Prostate gland (tissue), 2 donors: Measurements from ENCODE around the gene MAP3K9. TPM values are rescaled to one million over a fixed set of nuclear protein-coding genes. Genes with fewer than 3 reads are reported as not detected.

Experiments
- DNase-seq: peaks from one replicate; pipeline ENCODE4 v3.0.0-alpha.2; 2019; ENCODE audit warnings: low spot score
- H3K27ac ChIP-seq, 2 donors: fragments of 200-600 bp; sonication (generic); 2 replicates each; pipeline ENCODE4 v1.5.1; 2017 to 2019
- H3K27me3 ChIP-seq: fragments of 200-600 bp; sonication (generic); replicated peaks from 2 replicates; pipeline ENCODE4 v1.5.1; 2019; ENCODE audit not compliant: insufficient read depth
- H3K36me3 ChIP-seq, 2 donors: fragments of 200-600 bp; sonication (generic); 1 replicate in 1 of 2; 2 replicates in 1 of 2; pipeline versions ENCODE4 v1.5.1 to v1.8.1; 2017 to 2019
- H3K4me1 ChIP-seq: fragments of 200-600 bp; sonication (generic); replicated peaks from 2 replicates; pipeline ENCODE4 v1.5.1; 2019
- H3K4me3 ChIP-seq, 2 donors: fragments of 200-600 bp; sonication (generic); 2 replicates each; pipeline ENCODE4 v1.5.1; 2017 to 2019
- H3K9me3 ChIP-seq: fragments of 200-600 bp; sonication (generic); 2 replicates; pipeline ENCODE4 v1.5.1; 2017
- CTCF ChIP-seq, 4 experiments: fragments of 200-600 bp in 2 of 4; fragments of 450-650 bp in 2 of 4; sonication (generic) in 2 of 4; IDR thresholded peaks; 1 replicate in 3 of 4; 2 replicates in 1 of 4; pipeline ENCODE4 v1.5.1; 2016 to 2019; ENCODE audit warnings: antibody characterized with exemption in 4 of 4, mild to moderate bottlenecking in 2 of 4, moderate library complexity in 2 of 4
- POLR2A ChIP-seq: fragments of 450-650 bp; IDR thresholded peaks from one replicate; pipeline ENCODE4 v1.6.1; 2016; ENCODE audit warnings: antibody characterized with exemption, mild to moderate bottlenecking
- POLR2AphosphoS5 ChIP-seq: sonication (generic); formaldehyde crosslinking; IDR thresholded peaks from one replicate; pipeline ENCODE4 v1.6.1; 2017; ENCODE audit warnings: antibody characterized with exemption
- WGBS: methylation state at CpG from one replicate; pipeline ENCODE4 v1.1.5; 2018; 5-methylcytosine and 5-hydroxymethylcytosine counted together
- intact Hi-C: fragments of 100-400 bp; cut with DNase I; formaldehyde crosslinking; loops from one replicate; pipeline ENCODE4 v1.14.2; 2022
- total RNA-seq, 2 donors: library from RNA; depleted of rRNA; stranded (reverse); fragments of >200 nt; gene quantifications; one replicate each; pipeline ENCODE4 v1.1.0, GENCODE V29; 2016

The MAP3K9 gene
- total RNA-seq, 2 donors from 2014 or later, result 5.3 to 9.5 TPM

GRCh38 chr14:70711451-70711850 lies 97.9 kb downstream of the MAP3K9 start:
- 96% methylated on average over 1 of the region's 1 CpG for WGBS
- Histone ChIP-seq H3K4me1 (no peaks in the 10 kb centered on the region), H3K36me3 (no peaks in the 10 kb centered on the region), H3K27ac (no peak overlapping the region), H3K27me3 (no peaks in the 10 kb centered on the region), H3K4me3 (no peak overlapping the region), H3K9me3 (no peaks in the 10 kb centered on the region)
- TF ChIP-seq CTCF (IDR thresholded peaks at IDR 0.05) (no peak), POLR2AphosphoS5 (no peak), POLR2A (no peak)
- intact Hi-C loops, result loop anchor here (10.0 kb wide), 1 partner anchor 87 kb away; no protein-coding TSS in a partner anchor
- no peak for DNase-seq

GRCh38 chr14:70709726-70710382 lies 99.5 kb downstream of the MAP3K9 start:
- TF ChIP-seq CTCF (IDR thresholded peaks at IDR 0.05), result no peak
- no peak for TF ChIP-seq POLR2A
- TF ChIP-seq POLR2AphosphoS5, result no peak
- no peaks in the 10 kb centered on the region for H3K27me3 ChIP-seq
- intact Hi-C loops, result loop anchor here (10.0 kb wide), 1 partner anchor 85 kb away; no protein-coding TSS in a partner anchor
- H3K36me3 ChIP-seq, result no peaks in the 10 kb centered on the region
- H3K27ac ChIP-seq, result no peak overlapping the region
- H3K9me3 ChIP-seq, result no peaks in the 10 kb centered on the region
- H3K4me3 ChIP-seq, result no peak overlapping the region
- no peak for DNase-seq
- H3K4me1 ChIP-seq, result no peaks in the 10 kb centered on the region
- 49% methylated on average over 8 of the region's 8 CpGs for WGBS

GRCh38 chr14:70708717-70709570 lies 100.4 kb downstream of the MAP3K9 start:
- H3K27me3 ChIP-seq, result no peaks in the 10 kb centered on the region
- intact Hi-C loops, result no loop called here
- TF ChIP-seq CTCF (IDR thresholded peaks at IDR 0.05), result no peak
- no peak for TF ChIP-seq POLR2AphosphoS5
- TF ChIP-seq POLR2A, result no peak
- 67% methylated on average over 15 of the region's 15 CpGs for WGBS
- no peak overlapping the region for H3K27ac ChIP-seq
- DNase-seq, result no peak
- no peaks in the 10 kb centered on the region for H3K36me3 ChIP-seq
- no peaks in the 10 kb centered on the region for H3K9me3 ChIP-seq
- no peak overlapping the region for H3K4me3 ChIP-seq
- H3K4me1 ChIP-seq, result no peaks in the 10 kb centered on the region

GRCh38 chr14:70707138-70708038 lies 101.9 kb downstream of the MAP3K9 start:
- Histone ChIP-seq H3K4me3 (no peak overlapping the region), H3K27me3 (no peaks in the 10 kb centered on the region), H3K36me3 (no peaks in the 10 kb centered on the region), H3K9me3 (no peaks in the 10 kb centered on the region), H3K27ac (no peak overlapping the region), H3K4me1 (no peaks in the 10 kb centered on the region)
- DNase-seq, result no peak
- TF ChIP-seq POLR2AphosphoS5, result no peak
- TF ChIP-seq POLR2A, result no peak
- no peak for TF ChIP-seq CTCF (IDR thresholded peaks at IDR 0.05)
- intact Hi-C loops, result no loop called here
- 81% methylated on average over 6 of the region's 6 CpGs for WGBS
